Measurements from ENCODE around the gene HPSE2.

Gene HPSE2

DNA sequence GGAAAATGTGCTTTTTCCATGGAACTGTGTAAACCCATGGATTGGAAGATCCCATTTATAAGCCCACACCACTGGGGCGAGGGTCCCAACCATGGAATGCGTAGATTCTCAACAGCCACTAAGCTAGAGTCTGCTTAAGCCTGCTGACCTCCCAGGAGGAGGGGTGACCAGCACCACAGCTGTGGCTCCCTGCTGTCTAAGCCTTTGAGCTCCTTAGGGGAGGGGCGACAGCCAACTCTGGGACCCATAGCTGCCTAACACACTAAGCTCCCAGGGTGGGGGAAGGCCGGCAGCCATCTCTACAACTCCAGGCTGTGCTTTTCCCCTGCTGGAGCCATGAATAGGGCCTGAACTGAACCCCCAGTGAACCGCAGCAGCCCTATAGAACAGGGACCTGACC lies 539.1 kb downstream of the HPSE2 start:
- H3K27me3 Mint-ChIP-seq = peaks cover 17% of the 10 kb centered on the region
- no peaks in the 10 kb centered on the region for H3K4me1 Mint-ChIP-seq (ENCODE audit: low read depth)
- no peaks in the 10 kb centered on the region for H3K36me3 Mint-ChIP-seq (ENCODE audit: low read depth)
- no peaks in the 10 kb centered on the region for H3K9me3 Mint-ChIP-seq
- no peak overlapping the region for H3K4me3 Mint-ChIP-seq
- H3K27ac Mint-ChIP-seq = no peak overlapping the region

DNA sequence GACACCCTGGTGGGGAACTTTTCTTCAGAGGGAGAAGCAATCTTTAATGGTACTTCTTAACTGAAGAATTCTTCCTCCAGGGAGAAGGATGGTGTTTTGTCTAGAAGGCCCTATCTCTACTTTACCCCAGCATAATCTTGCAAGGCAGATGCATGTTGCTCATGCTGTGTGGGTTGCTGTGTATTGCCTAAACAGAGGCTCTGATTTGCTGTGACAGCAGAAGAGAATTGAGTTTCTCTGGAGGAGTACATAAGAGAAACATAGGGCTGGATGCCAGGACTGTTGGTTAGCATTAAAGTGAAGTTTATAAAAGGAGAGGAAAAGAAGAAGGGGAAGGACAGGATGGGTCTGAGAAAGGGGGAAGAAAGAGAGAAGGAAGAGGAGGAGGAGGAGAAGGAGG lies 540.8 kb downstream of the HPSE2 start:
- Mint-ChIP-seq H3K27me3 (peaks cover 19% of the 10 kb centered on the region), H3K36me3 (ENCODE audit: low read depth) (no peaks in the 10 kb centered on the region), H3K27ac (no peak overlapping the region), H3K4me1 (ENCODE audit: low read depth) (no peaks in the 10 kb centered on the region), H3K4me3 (no peak overlapping the region), H3K9me3 (no peaks in the 10 kb centered on the region)

DNA sequence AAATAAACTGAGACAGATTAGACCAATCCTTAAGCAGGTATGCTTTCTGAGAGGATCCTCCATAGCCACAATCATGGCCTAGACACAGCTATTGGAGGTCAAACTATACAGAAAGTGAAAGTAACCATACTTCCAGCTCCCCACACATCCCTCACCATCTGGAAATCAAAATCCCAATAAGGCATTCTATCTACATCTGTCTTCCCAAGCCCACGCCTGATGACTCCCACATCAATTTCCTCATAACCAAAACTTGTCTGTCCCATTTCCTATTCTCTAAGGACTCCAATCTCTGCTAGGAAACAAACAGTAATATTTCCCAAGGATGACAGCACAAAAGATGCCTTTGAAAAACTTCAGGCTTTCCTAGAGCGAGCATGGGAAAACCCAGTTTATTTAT lies 541.6 kb downstream of the HPSE2 start:
- Mint-ChIP-seq H3K36me3 (ENCODE audit: low read depth) (no peaks in the 10 kb centered on the region), H3K4me3 (no peak overlapping the region), H3K4me1 (ENCODE audit: low read depth) (no peaks in the 10 kb centered on the region), H3K27ac (no peak overlapping the region), H3K27me3 (peaks cover 23% of the 10 kb centered on the region), H3K9me3 (peaks cover 3% of the 10 kb centered on the region)

GRCh38 chr10:98687685-98688084 lies 548.0 kb downstream of the HPSE2 start:
- no peak overlapping the region for H3K4me3 Mint-ChIP-seq
- no peak overlapping the region for H3K27ac Mint-ChIP-seq
- H3K9me3 Mint-ChIP-seq = peaks cover 9% of the 10 kb centered on the region
- H3K27me3 Mint-ChIP-seq = peaks cover 25% of the 10 kb centered on the region
- H3K36me3 Mint-ChIP-seq (ENCODE audit: low read depth) = no peaks in the 10 kb centered on the region
- H3K4me1 Mint-ChIP-seq (ENCODE audit: low read depth) = no peaks in the 10 kb centered on the region

GRCh38 chr10:98684019-98684899 lies 551.4 kb downstream of the HPSE2 start:
- Mint-ChIP-seq H3K36me3 (ENCODE audit: low read depth) (no peaks in the 10 kb centered on the region), H3K27me3 (peaks cover 27% of the 10 kb centered on the region), H3K4me3 (no peak overlapping the region), H3K9me3 (peaks cover 8% of the 10 kb centered on the region), H3K4me1 (ENCODE audit: low read depth) (no peaks in the 10 kb centered on the region), H3K27ac (no peak overlapping the region)

- Mint-ChIP-seq H3K4me1 (ENCODE audit: low read depth) (no peaks in the 10 kb centered on the region), H3K27ac (no peak overlapping the region), H3K4me3 (no peak overlapping the region), H3K9me3 (no peaks in the 10 kb centered on the region), H3K36me3 (ENCODE audit: low read depth) (no peaks in the 10 kb centered on the region), H3K27me3 (peaks cover 17% of the 10 kb centered on the region)
Measured at GRCh38 chr10:98676895-98677294, 558.8 kb downstream of the HPSE2 start.

GRCh38 chr10:98675902-98676301 lies 559.8 kb downstream of the HPSE2 start:
- H3K4me1 Mint-ChIP-seq (ENCODE audit: low read depth) = no peaks in the 10 kb centered on the region
- no peaks in the 10 kb centered on the region for H3K9me3 Mint-ChIP-seq
- no peak overlapping the region for H3K27ac Mint-ChIP-seq
- peaks cover 15% of the 10 kb centered on the region for H3K27me3 Mint-ChIP-seq
- no peaks in the 10 kb centered on the region for H3K36me3 Mint-ChIP-seq (ENCODE audit: low read depth)
- H3K4me3 Mint-ChIP-seq = no peak overlapping the region

- Mint-ChIP-seq H3K4me1 (ENCODE audit: low read depth) (no peaks in the 10 kb centered on the region), H3K27me3 (peaks cover 8% of the 10 kb centered on the region), H3K9me3 (no peaks in the 10 kb centered on the region), H3K4me3 (no peak overlapping the region), H3K27ac (no peak overlapping the region), H3K36me3 (ENCODE audit: low read depth) (no peaks in the 10 kb centered on the region)
Measured at GRCh38 chr10:98673171-98673782, 562.4 kb downstream of the HPSE2 start.

GRCh38 chr10:98667081-98667480 lies 568.6 kb downstream of the HPSE2 start:
- Mint-ChIP-seq H3K4me3 (no peak overlapping the region), H3K27me3 (peaks cover 25% of the 10 kb centered on the region), H3K9me3 (no peaks in the 10 kb centered on the region), H3K27ac (no peak overlapping the region), H3K4me1 (ENCODE audit: low read depth) (no peaks in the 10 kb centered on the region), H3K36me3 (ENCODE audit: low read depth) (no peaks in the 10 kb centered on the region)

- H3K27me3 Mint-ChIP-seq = peaks cover 25% of the 10 kb centered on the region
- no peaks in the 10 kb centered on the region for H3K4me1 Mint-ChIP-seq (ENCODE audit: low read depth)
- no peaks in the 10 kb centered on the region for H3K36me3 Mint-ChIP-seq (ENCODE audit: low read depth)
- H3K27ac Mint-ChIP-seq = no peak overlapping the region
- no peak overlapping the region for H3K4me3 Mint-ChIP-seq
- H3K9me3 Mint-ChIP-seq = no peaks in the 10 kb centered on the region
Measured at GRCh38 chr10:98666276-98666675, 569.4 kb downstream of the HPSE2 start.

- peaks cover 28% of the 10 kb centered on the region for H3K27me3 Mint-ChIP-seq
- no peaks in the 10 kb centered on the region for H3K4me1 Mint-ChIP-seq (ENCODE audit: low read depth)
Measured at GRCh38 chr10:98664329-98665042, 571.2 kb downstream of the HPSE2 start.

GRCh38 chr10:98659951-98660350 lies 575.7 kb downstream of the HPSE2 start:
- no peaks in the 10 kb centered on the region for H3K9me3 Mint-ChIP-seq
- no peak overlapping the region for H3K27ac Mint-ChIP-seq
- no peaks in the 10 kb centered on the region for H3K4me1 Mint-ChIP-seq (ENCODE audit: low read depth)
- H3K27me3 Mint-ChIP-seq = peaks cover 18% of the 10 kb centered on the region
- no peak overlapping the region for H3K4me3 Mint-ChIP-seq
- H3K36me3 Mint-ChIP-seq (ENCODE audit: low read depth) = no peaks in the 10 kb centered on the region

More at GRCh38 chr10:98664329-98665042, 571.2 kb downstream of the HPSE2 start:
- H3K4me3 Mint-ChIP-seq = no peak overlapping the region
- H3K9me3 Mint-ChIP-seq = no peaks in the 10 kb centered on the region
- H3K27ac Mint-ChIP-seq = no peak overlapping the region
- H3K36me3 Mint-ChIP-seq (ENCODE audit: low read depth) = no peaks in the 10 kb centered on the region

DNA sequence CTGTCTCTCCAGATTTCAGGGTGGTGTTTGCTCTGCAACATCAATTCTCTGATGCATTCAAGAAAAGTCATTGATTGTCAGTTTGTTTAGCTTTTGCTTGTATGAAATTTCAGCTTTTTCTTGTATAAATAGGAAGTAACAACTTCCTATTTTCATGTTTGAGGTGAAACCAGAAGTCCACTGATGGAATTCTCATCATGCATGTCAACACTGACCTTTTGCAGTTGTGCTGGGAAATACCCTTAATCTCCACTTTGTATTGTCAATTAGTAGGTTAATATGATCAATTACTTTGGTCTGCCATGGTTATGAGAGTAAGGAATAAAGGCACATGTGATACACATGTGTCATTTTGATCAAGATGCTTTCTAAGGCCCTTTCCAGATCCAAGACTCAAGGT lies 580.2 kb downstream of the HPSE2 start:
- Mint-ChIP-seq H3K4me1 (ENCODE audit: low read depth) (no peaks in the 10 kb centered on the region), H3K27me3 (peaks cover 31% of the 10 kb centered on the region), H3K27ac (no peak overlapping the region), H3K9me3 (no peaks in the 10 kb centered on the region), H3K4me3 (no peak overlapping the region), H3K36me3 (ENCODE audit: low read depth) (no peaks in the 10 kb centered on the region)

- Mint-ChIP-seq H3K27ac (no peak overlapping the region), H3K27me3 (peaks cover 38% of the 10 kb centered on the region), H3K4me1 (ENCODE audit: low read depth) (no peaks in the 10 kb centered on the region), H3K36me3 (ENCODE audit: low read depth) (no peaks in the 10 kb centered on the region), H3K9me3 (no peaks in the 10 kb centered on the region), H3K4me3 (no peak overlapping the region)
Measured at GRCh38 chr10:98649170-98649569, 586.5 kb downstream of the HPSE2 start.

All from stimulated activated naive CD8-positive, alpha-beta T cell treated with anti-CD3 and anti-CD28 coated beads, Interleukin-15, Interleukin-2, amounts not matched to agents 100 ng/mL and 50 ng/mL, for 24 hours (primary cell).